ENCODE data around the gene SLC7A1.

DNA sequence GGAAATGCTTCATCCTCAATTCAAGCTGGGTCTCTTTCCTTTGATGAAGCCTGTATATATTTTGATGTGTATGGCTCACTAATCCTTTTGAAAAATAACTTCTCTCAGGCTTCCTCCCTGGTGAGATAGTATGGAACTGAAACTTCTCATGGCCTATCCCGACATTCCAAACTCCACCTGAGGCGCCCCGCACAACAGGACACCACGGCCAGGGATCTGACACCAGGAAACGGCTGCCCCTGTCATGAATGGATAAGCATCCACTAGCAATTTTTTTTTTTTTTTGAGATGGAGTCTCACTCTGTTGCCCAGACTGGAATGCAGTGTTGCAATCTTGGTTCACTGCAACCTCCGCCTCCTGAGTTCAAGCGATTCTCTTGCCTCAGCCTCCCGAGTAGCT, 16.4 kb downstream of the SLC7A1 start:
- TF ChIP-seq, protein P1, sequence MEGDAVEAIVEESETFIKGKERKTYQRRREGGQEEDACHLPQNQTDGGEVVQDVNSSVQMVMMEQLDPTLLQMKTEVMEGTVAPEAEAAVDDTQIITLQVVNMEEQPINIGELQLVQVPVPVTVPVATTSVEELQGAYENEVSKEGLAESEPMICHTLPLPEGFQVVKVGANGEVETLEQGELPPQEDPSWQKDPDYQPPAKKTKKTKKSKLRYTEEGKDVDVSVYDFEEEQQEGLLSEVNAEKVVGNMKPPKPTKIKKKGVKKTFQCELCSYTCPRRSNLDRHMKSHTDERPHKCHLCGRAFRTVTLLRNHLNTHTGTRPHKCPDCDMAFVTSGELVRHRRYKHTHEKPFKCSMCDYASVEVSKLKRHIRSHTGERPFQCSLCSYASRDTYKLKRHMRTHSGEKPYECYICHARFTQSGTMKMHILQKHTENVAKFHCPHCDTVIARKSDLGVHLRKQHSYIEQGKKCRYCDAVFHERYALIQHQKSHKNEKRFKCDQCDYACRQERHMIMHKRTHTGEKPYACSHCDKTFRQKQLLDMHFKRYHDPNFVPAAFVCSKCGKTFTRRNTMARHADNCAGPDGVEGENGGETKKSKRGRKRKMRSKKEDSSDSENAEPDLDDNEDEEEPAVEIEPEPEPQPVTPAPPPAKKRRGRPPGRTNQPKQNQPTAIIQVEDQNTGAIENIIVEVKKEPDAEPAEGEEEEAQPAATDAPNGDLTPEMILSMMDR (IDR thresholded peaks at IDR 0.05; ENCODE audit: low read depth, low read length, poor library complexity, severe bottlenecking): no peak
- no peak for TF ChIP-seq EZH2phosphoT487 (IDR thresholded peaks at IDR 0.05; ENCODE audit: borderline replicate concordance, low read length)

All from DOHH2 (cell line).